Activated CD4-positive, alpha-beta T cell treated with anti-CD3 and anti-CD28 coated beads for 4 hours (primary cell): ENCODE data around the gene ACCSL.

Source experiments
- DNase-seq, 2 donors: peaks; one replicate each; pipeline ENCODE4 v3.0.0-alpha.2; 2020

Gene ACCSL

GRCh38 chr11:44065841-44066731 is 18.3 kb downstream of the ACCSL start, which contains the start of gene ACCS:
Gene ACCS, plus strand, starts transcription at chr11:44066270. Its CDS starts 1,358 bp downstream, at chr11:44067628.
- DNase-seq: peak; percentile 77 to 83

- no peak for DNase-seq
Observed at GRCh38 chr11:44066732-44067141, 19.0 kb downstream of the ACCSL start.

GRCh38 chr11:44067266-44067665 is 19.5 kb downstream of the ACCSL start:
- DNase-seq: no peak

GRCh38 chr11:44068180-44068579 is 20.4 kb downstream of the ACCSL start:
- DNase-seq: no peak

DNA sequence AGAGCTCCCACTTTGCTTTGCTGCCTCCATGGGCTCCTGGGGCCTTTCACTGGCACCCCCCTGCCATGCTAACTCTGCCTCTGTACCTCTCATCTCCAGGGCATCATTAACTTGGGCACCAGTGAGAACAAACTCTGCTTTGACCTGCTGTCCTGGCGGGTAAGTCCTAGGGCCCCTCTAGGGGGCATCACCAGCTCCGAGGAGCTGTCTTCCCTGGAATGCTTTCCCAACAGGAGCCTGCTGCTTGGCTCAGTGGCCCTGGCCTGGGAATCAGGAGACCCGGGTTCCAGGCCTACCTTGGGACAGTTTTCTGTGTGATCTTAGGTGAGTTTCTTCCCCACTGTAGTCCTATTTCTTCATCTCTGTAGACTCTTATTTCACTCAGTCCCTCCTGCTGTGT is 23.4 kb downstream of the ACCSL start:
- DNase-seq: no peak

- DNase-seq: no peak
Observed at GRCh38 chr11:44072757-44073658, 25.2 kb downstream of the ACCSL start.

- DNase-seq: no peak
Observed at GRCh38 chr11:44078794-44079193, 31.0 kb downstream of the ACCSL start.

GRCh38 chr11:44079376-44079775 is 31.6 kb downstream of the ACCSL start:
- DNase-seq: no peak

GRCh38 chr11:44080951-44081350 is 33.2 kb downstream of the ACCSL start:
- no peak for DNase-seq

DNA sequence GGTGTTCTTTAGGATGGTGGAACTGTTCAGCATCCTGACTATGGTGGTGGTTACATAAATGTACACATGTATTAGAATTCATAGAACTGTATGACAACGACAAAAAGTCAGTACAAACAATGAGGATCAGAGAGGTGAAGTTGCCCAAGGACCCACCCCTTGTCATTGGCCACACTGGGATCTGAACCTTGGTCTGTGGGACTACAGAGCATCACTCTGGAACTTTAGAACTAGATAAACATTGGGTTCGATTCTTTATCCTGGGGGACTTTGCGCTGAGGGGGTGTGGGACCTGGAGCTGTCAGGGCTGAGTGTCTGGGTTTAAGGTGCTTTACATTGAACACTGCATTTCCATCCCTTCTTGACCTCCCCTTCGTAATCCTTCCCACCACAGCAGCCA is 34.9 kb downstream of the ACCSL start:
- DNase-seq: no peak

DNA sequence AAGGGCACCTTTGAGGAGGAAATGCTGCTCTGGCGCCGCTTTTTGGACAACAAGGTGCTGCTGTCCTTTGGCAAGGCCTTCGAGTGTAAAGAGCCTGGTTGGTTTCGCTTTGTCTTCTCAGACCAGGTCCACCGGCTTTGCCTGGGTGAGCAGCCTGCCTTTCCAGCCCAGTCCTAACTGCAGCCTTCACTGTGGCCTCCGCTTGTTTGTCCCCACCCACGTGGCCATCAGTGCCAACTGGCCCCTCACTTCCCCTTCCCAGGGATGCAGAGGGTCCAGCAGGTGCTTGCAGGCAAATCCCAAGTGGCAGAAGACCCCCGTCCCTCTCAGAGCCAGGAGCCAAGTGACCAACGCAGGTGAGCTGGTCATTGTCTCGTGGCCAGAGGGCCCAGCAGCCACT is 35.7 kb downstream of the ACCSL start:
- no peak for DNase-seq

- no peak for DNase-seq
Observed at GRCh38 chr11:44083906-44084305, 36.1 kb downstream of the ACCSL start.

GRCh38 chr11:44085330-44085729 is 37.5 kb downstream of the ACCSL start:
- no peak for DNase-seq

DNA sequence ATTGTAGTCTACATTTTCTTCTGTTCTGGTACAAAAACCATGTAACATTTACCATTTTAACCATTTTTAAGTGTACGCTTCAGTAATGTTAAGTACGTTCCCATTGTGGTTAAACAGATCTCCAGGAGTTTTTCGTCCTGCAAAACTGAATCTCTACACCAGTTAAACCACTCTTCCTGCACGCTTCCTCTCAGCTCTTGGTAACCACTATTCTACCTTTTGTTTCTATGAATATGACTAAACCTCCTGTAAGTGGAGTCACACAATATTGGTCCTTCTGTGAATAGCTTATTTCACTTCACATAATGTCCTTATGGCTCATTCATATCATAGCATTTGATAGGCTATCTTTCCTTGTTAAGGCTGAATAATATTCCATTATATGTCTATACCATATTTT is 40.6 kb downstream of the ACCSL start:
- no peak for DNase-seq

DNA sequence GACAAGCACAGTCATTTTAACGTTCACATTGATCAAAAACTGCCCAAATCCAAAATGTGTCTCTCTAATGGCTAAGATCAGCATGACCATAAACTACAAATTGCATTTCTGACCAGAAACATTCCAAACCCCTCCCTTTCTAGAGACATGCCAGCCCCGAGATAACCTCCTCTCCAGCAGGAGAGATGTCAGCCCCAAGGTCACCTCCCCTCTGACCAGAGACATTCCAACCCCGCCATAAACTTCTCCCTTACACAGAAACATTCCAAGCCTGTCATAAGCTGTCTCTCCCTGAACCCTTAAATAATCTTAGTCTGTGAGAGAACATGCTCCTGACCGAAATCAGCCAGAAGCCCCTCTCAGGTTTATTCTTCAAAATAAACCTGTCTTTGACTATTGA is 41.1 kb downstream of the ACCSL start:
- no peak for DNase-seq

DNA sequence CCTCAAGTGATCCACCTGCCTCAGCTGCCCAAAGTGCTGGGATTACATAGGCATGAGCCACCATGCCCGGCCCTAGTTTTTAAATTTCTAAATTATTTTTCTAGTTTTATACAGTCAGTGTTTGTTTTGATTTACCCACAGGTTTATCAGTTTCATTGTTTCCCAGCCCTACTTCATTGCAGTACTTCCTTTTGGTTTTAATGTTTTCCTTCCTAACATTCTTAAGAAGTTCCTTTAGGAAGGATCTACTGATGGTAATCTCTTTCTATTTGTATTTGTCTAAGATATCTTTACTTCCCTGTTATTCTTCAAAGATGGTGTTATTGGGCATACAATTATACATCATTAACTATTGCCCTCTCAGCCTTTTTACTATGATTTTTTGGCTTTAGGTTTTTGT is 42.8 kb downstream of the ACCSL start:
- no peak for DNase-seq

- DNase-seq: peak; percentile 84 to 86
Observed at GRCh38 chr11:44094260-44094868, 46.6 kb downstream of the ACCSL start.

DNA sequence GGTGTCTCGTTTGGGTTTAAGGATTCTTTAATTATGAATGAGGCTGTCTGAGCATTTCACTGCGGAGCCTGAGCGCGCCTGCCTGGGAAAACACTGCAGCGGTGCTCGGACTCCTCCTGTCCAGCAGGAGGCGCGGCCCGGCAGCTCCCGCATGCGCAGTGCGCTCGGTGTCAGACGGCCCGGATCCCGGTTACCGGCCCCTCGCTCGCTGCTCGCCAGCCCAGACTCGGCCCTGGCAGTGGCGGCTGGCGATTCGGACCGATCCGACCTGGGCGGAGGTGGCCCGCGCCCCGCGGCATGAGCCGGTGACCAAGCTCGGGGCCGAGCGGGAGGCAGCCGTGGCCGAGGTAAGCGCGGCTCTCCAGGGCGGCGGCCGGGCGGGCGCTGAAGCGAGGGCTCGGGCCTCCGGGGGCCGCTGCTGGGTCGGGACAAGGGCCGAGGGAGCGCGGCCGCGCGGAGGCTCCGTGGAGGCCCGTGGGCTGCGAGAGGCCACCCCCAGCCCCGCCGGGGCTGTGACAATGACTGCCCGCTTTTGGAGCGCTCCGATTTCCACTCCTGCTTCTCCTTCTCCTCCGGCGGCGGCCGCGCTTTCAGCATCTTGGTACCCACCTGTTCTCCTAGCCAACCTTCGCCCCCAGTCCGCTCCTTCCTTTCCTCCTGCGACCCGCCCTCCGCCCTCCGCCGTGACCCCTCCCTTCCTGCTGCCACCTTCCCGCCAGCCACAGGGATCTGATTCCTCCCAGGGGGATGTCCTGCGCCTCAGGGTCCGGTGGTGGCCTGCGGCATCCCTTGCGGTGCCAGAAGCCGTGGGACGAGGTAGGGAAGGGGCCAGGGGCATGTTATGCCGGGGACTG is 48.0 kb downstream of the ACCSL start, which contains the start of gene EXT2:
Gene EXT2, plus strand, starts transcription at position 173 of the 854 bp plus-strand sequence. CDS start 12,035 bp downstream, outside the sequence.
- DNase-seq: peak; percentile 81 to 85

DNA sequence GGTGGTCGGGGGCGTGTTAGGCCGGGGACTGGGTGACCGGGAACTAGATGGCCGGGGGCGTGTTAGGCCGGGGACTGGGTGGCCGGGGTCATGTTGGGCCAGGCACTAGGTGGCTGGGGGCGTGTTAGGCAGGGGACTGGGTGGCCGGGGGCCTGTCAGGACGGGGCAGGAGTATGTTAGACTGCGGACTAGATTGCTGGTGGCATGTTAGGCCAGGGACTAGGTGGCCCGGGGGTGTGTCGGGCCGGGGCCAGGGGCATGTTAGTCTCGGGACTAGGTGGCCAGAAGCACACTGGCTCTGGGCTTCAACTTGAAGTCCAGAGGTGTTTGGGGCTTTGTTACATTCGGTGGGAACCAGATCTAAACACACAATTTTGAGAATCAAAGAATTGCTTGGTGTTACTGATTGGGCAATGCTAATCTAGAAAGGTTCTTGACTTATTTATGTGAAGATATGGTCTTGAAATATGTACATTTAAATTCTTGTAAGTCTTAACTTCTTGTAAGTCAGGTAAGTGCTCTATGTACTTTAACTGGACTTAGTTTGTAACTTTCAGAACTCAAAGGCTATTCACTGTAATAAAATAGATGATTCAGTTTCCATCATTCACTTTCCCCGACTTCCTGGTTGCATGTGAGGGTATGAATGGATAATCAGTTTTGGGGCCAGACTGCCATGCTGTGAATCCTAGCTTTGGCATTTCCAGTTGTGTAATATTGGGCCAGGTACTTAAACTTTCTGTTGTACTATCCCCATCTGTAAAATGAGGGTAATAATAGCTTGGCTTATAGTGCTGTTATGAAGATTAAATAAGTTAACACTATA is 48.8 kb downstream of the ACCSL start:
- no peak for DNase-seq

GRCh38 chr11:44097821-44098220 is 50.0 kb downstream of the ACCSL start:
- no peak for DNase-seq

DNA sequence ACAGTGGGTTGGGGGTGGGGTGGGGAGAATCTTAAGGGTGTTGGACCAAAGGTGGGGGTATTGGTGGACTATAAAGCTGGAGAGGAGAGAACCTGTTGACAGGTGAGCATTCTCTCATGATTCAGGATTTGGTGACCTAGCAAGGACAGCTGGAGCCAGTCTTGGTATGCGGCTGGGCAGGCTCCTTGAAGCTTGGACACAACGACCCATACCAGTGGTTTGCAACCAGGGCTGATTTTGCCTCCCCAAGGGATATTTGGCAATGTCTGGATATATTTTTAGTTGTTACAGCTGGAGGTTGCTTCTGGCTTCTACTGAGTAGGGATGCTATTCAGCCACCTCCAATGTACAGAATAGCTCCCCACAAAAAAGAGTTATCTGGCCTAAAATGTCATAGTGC is 53.3 kb downstream of the ACCSL start:
- no peak for DNase-seq
